H1 (cell line): ENCODE results near the gene RAB10. TPM values are rescaled to one million over a fixed set of nuclear protein-coding genes. Genes with fewer than 3 reads are reported as not detected.

Experiments
- CTCF ChIA-PET: fragments of 300-600 bp; sonication (Branson Sonifier 250); formaldehyde crosslinking; loops from one replicate; lab custom pipeline; 2021; ENCODE audit not compliant: partially characterized antibody; lab: Charles Lee
- POLR2A ChIA-PET: fragments of 300-600 bp; sonication (Branson Sonifier 250); formaldehyde crosslinking; loops from one replicate; lab custom pipeline; 2021; ENCODE audit warnings: inconsistent platforms; ENCODE audit not compliant: partially characterized antibody; lab: Charles Lee
- DNase-seq, 2 experiments: peaks; one replicate each; pipeline versions ENCODE4 v3.0.0 to v3.0.0-alpha.2; 2010 to 2022; ENCODE audit warnings: low spot score in 2 of 2, low read depth in 1 of 2, mixed read lengths in 1 of 2
- FAIRE-seq: peaks from 2 replicates; lab custom pipeline; 2011; peaks lifted over from hg19 to GRCh38; lab: Jason Lieb, UNC
- H2AFZ ChIP-seq: 2 replicates; pipeline ENCODE4 v1.8.1; 2012; ENCODE audit warnings: low read length, inconsistent platforms
- H2AK5ac ChIP-seq: 2 replicates; pipeline ENCODE4 v1.6.1; 2013; ENCODE audit warnings: low read depth, low read length
- H2BK120ac ChIP-seq: replicated peaks from 2 replicates; pipeline ENCODE3; 2013; ENCODE audit warnings: low read depth, low read length, inconsistent platforms
- H2BK12ac ChIP-seq: 2 replicates; pipeline ENCODE4 v1.6.1; 2013; ENCODE audit warnings: low read depth, low read length
- H2BK15ac ChIP-seq: 2 replicates; pipeline ENCODE4 v1.6.1; 2013; ENCODE audit warnings: low read length
- H2BK20ac ChIP-seq: 2 replicates; pipeline ENCODE4 v1.6.1; 2013; ENCODE audit warnings: low read length
- H2BK5ac ChIP-seq: 2 replicates; pipeline ENCODE4 v1.6.1; 2013; ENCODE audit warnings: low read depth, low read length
- H3K14ac ChIP-seq: 2 replicates; pipeline ENCODE4 v1.6.1; 2013; ENCODE audit warnings: inconsistent platforms; ENCODE audit not compliant: insufficient read length
- H3K18ac ChIP-seq: 2 replicates; pipeline ENCODE4 v1.6.1; 2013; ENCODE audit warnings: low read length; ENCODE audit errors: extremely low read depth
- H3K23ac ChIP-seq: 2 replicates; pipeline ENCODE4 v1.6.1; 2013; ENCODE audit warnings: inconsistent platforms; ENCODE audit not compliant: insufficient read length
- H3K23me2 ChIP-seq: 2 replicates; pipeline ENCODE4 v1.6.1; 2013; ENCODE audit warnings: low read depth, low read length
- H3K27ac ChIP-seq: 2 replicates; pipeline ENCODE4 v1.6.1; 2011; ENCODE audit warnings: low read depth, low read length, inconsistent platforms
- H3K27me3 ChIP-seq, 4 experiments: replicated peaks in 1 of 4; 1 replicate in 1 of 4; 2 replicates in 3 of 4; pipeline versions ENCODE4 v1.6.1 to v1.8.1; 2011 to 2013; ENCODE audit warnings: low read length in 3 of 4, mild to moderate bottlenecking in 3 of 4, inconsistent platforms in 2 of 4, mixed read lengths in 2 of 4, moderate library complexity in 1 of 4; ENCODE audit not compliant: control insufficient read depth in 3 of 4, insufficient read depth in 3 of 4; ENCODE audit errors: extremely low read depth in 1 of 4
- H3K36me3 ChIP-seq, 4 experiments: 2 replicates each; pipeline versions ENCODE4 v1.6.1 to v1.8.1; 2011 to 2013; ENCODE audit warnings: mild to moderate bottlenecking in 4 of 4, low read length in 3 of 4, moderate library complexity in 2 of 4, control low read depth in 1 of 4, inconsistent platforms in 1 of 4; ENCODE audit not compliant: insufficient read depth in 4 of 4, control insufficient read depth in 2 of 4
- H3K4ac ChIP-seq: replicated peaks from 2 replicates; pipeline ENCODE3; 2013; ENCODE audit warnings: low read length, low read depth, mixed read lengths, inconsistent platforms; ENCODE audit not compliant: insufficient read length
- H3K4me1 ChIP-seq, 4 experiments: replicated peaks in 1 of 4; 1 replicate in 1 of 4; 2 replicates in 3 of 4; pipeline versions ENCODE4 v1.6.1 to v1.8.1; 2011 to 2013; ENCODE audit warnings: low read length in 3 of 4, inconsistent platforms in 2 of 4, mixed read lengths in 1 of 4; ENCODE audit not compliant: insufficient read depth in 4 of 4, control insufficient read depth in 3 of 4
- H3K4me2 ChIP-seq, 2 experiments: 2 replicates each; pipeline versions ENCODE4 v1.6.1 to v1.8.1; 2011 to 2013; ENCODE audit warnings: low read depth in 2 of 2, low read length in 2 of 2, control low read depth in 1 of 2, inconsistent platforms in 1 of 2, mild to moderate bottlenecking in 1 of 2; ENCODE audit not compliant: insufficient read depth in 1 of 2
- H3K4me3 ChIP-seq, 4 experiments: fragments of 200-600, 300-600 bp in 1 of 4; sonication (generic), shearing (Covaris generic), sonication (Bioruptor Twin) in 1 of 4; 2 replicates each; pipeline versions ENCODE4 v1.5.1 to v1.8.1; 2011 to 2016; ENCODE audit warnings: low read length in 4 of 4, low read depth in 3 of 4, control low read depth in 2 of 4, inconsistent platforms in 2 of 4, mild to moderate bottlenecking in 2 of 4, mixed read lengths in 1 of 4, moderate library complexity in 1 of 4; ENCODE audit not compliant: insufficient read depth in 2 of 4; ENCODE audit errors: extremely low read depth in 1 of 4
- H3K56ac ChIP-seq: replicated peaks from 2 replicates; pipeline ENCODE3; 2013; ENCODE audit warnings: low read depth, mild to moderate bottlenecking, mixed read lengths, low read length, inconsistent platforms; ENCODE audit not compliant: insufficient read length
- H3K79me1 ChIP-seq: 2 replicates; pipeline ENCODE4 v1.6.1; 2013; ENCODE audit warnings: low read depth, low read length, control low read depth
- H3K79me2 ChIP-seq, 2 experiments: 2 replicates each; pipeline versions ENCODE4 v1.6.1 to v1.8.1; 2012 to 2013; ENCODE audit warnings: low read length in 2 of 2, mild to moderate bottlenecking in 2 of 2, inconsistent platforms in 1 of 2; ENCODE audit not compliant: insufficient read depth in 2 of 2, control insufficient read depth in 1 of 2
- H3K9ac ChIP-seq, 4 experiments: replicated peaks in 1 of 4; 1 replicate in 1 of 4; 2 replicates in 3 of 4; pipeline versions ENCODE4 v1.6.1 to v1.8.1; 2011 to 2013; ENCODE audit warnings: low read depth in 3 of 4, low read length in 3 of 4, control low read depth in 2 of 4, mild to moderate bottlenecking in 2 of 4, moderate library complexity in 2 of 4, inconsistent platforms in 1 of 4; ENCODE audit errors: extremely low read depth in 1 of 4
- H3K9me3 ChIP-seq, 2 experiments: 2 replicates each; pipeline versions ENCODE4 v1.6.1 to v1.8.1; 2012 to 2013; ENCODE audit warnings: mild to moderate bottlenecking in 2 of 2, moderate library complexity in 2 of 2, control low read depth in 1 of 2, inconsistent platforms in 1 of 2, low read depth in 1 of 2, low read length in 1 of 2, mixed read lengths in 1 of 2; ENCODE audit not compliant: insufficient read depth in 2 of 2
- H4K20me1 ChIP-seq, 2 experiments: replicated peaks in 1 of 2; 2 replicates each; pipeline versions ENCODE3 to v1.8.1; 2011 to 2013; ENCODE audit warnings: inconsistent platforms in 2 of 2, low read length in 2 of 2, mild to moderate bottlenecking in 1 of 2; ENCODE audit not compliant: insufficient read depth in 2 of 2, control insufficient read depth in 1 of 2
- H4K5ac ChIP-seq: 2 replicates; pipeline ENCODE4 v1.6.1; 2013; ENCODE audit warnings: low read length, low read depth, mixed read lengths, inconsistent platforms; ENCODE audit not compliant: insufficient read length
- H4K8ac ChIP-seq: 2 replicates; pipeline ENCODE4 v1.8.0; 2013; ENCODE audit warnings: mild to moderate bottlenecking, moderate library complexity, low read length, inconsistent platforms; ENCODE audit not compliant: insufficient read depth; ENCODE audit errors: extremely low read depth
- H4K91ac ChIP-seq: replicated peaks from 2 replicates; pipeline ENCODE3; 2013; ENCODE audit warnings: low read length, mixed read lengths, inconsistent platforms; ENCODE audit not compliant: insufficient read length
- HDAC2 ChIP-seq, 2 experiments: fragments of 300-600 bp in 1 of 2; sonication (generic) in 1 of 2; IDR thresholded peaks; 2 replicates each; pipeline ENCODE4 v1.6.1; 2011 to 2012; ENCODE audit warnings: low read depth in 2 of 2, low read length in 2 of 2, mild to moderate bottlenecking in 2 of 2, moderate library complexity in 2 of 2, borderline replicate concordance in 1 of 2, inconsistent platforms in 1 of 2
- JUN ChIP-seq: IDR thresholded peaks from 2 replicates; pipeline ENCODE4 v1.6.1; 2011; ENCODE audit warnings: low read depth, mild to moderate bottlenecking, improper control_type of control experiment, low read length
- NANOG ChIP-seq: IDR thresholded peaks from 2 replicates; pipeline ENCODE4 v1.6.1; 2011; ENCODE audit warnings: low read length, low read depth, mild to moderate bottlenecking, inconsistent platforms; ENCODE audit not compliant: insufficient read depth, poor library complexity, severe bottlenecking
- NRF1 ChIP-seq: IDR thresholded peaks from 2 replicates; pipeline ENCODE4 v1.6.1; 2011; ENCODE audit warnings: mild to moderate bottlenecking, low read depth, low read length, improper control_type of control experiment
- RAD21 ChIP-seq, 2 experiments: IDR thresholded peaks in 1 of 2; conservative IDR thresholded peaks in 1 of 2; 2 replicates each; pipeline ENCODE4 v1.6.1; 2011; ENCODE audit warnings: low read depth in 2 of 2, low read length in 2 of 2, improper control_type of control experiment in 1 of 2, inconsistent platforms in 1 of 2, mild to moderate bottlenecking in 1 of 2, moderate library complexity in 1 of 2
- RNF2 ChIP-seq: fragments of 200-900, 300-1000 bp; sonication (generic); IDR thresholded peaks from 2 replicates; pipeline ENCODE4 v1.7.1; 2016; ENCODE audit warnings: borderline replicate concordance, low read depth, mild to moderate bottlenecking, antibody characterized with exemption, low read length; ENCODE audit not compliant: poor library complexity, severe bottlenecking; ENCODE audit errors: missing control alignments
- WGBS, 2 experiments: shearing (Covaris generic) in 1 of 2; methylation state at CpG; one replicate each; pipeline versions ENCODE4 v1.1.6 to v1.1.7; 2013 to 2015; ENCODE audit warnings: low lambda C conversion rate in 2 of 2, mixed read lengths in 2 of 2, inconsistent platforms in 1 of 2, low coverage in 1 of 2, missing lambda C conversion rate in 1 of 2; ENCODE audit not compliant: insufficient replicate concordance in 2 of 2, insufficient coverage in 1 of 2, insufficient read length in 1 of 2; ENCODE audit errors: extremely low coverage in 1 of 2, missing lambda C conversion rate in 1 of 2; 5-methylcytosine and 5-hydroxymethylcytosine counted together
- polyA plus RNA-seq, 7 experiments: library from polyadenylated mRNA; depleted of rRNA in 3 of 7; stranded (reverse) in 5 of 7; unstranded in 2 of 7; fragments of >200 nt in 5 of 7; fragments of 200-250 nt in 2 of 7; gene quantifications; 1 replicate in 5 of 7; 2 replicates in 1 of 7; 4 replicates in 1 of 7; pipeline versions ENCODE4 v1.2.1 to v1.2.3, GENCODE V29; 2011 to 2013; ENCODE audit warnings: missing spikeins in 2 of 7, mixed read lengths in 2 of 7
- total RNA-seq: library from RNA; stranded (reverse); fragmentation: NEBNext Ultra II Directional; extraction: Animal tissue kit (Norgen Biotek cat#: 25700); gene quantifications from 2 replicates; pipeline ENCODE4 v1.2.1, GENCODE V29; 2021
- TF ChIP-seq, protein P1 (sequence below), 3 experiments: IDR thresholded peaks; 1 replicate in 2 of 3; 2 replicates in 1 of 3; pipeline versions ENCODE4 v1.5.1 to v1.6.1; 2011; ENCODE audit warnings: low read length in 3 of 3, mild to moderate bottlenecking in 3 of 3, inconsistent platforms in 2 of 3, low read depth in 1 of 3, moderate library complexity in 1 of 3; ENCODE audit not compliant: insufficient read depth in 1 of 3; ENCODE audit errors: control extremely low read depth in 1 of 3
- TF ChIP-seq, protein P2 (sequence below): IDR thresholded peaks from 2 replicates; pipeline ENCODE4 v1.6.1; 2012; ENCODE audit warnings: inconsistent platforms

Gene RAB10
- total and polyA plus RNA-seq, 2 of the 8 experiments (the other 6 are each of a cell fraction or from before 2014, with no cell fraction given) = 42.6 to 136 TPM

DNA sequence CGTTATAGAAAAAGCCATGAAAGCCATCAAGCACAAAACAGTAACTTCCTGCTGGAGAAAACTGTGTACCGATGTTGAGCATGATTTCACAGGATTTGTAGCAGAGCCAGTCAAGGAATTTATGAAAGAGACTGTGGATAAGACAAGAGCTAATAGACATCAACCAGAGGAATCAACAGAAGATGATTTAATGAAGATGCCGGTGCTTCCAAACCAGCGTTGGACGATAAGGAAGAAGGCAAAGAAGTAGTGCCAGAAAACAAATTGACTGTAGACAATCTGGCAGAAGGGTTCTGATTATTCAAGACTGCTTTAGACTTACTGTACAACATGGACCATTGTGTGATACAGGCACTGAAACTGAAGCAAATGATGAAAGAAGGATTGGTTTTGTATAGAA lies 89.5 kb downstream of the RAB10 start:
- DNase-seq = no peak
- CTCF ChIA-PET = no interaction called here
- Histone ChIP-seq H2BK5ac (no peak overlapping the region), H2AK5ac (no peak overlapping the region), H3K79me2 (peaks cover 0 to 40% of the 10 kb centered on the region in 2 experiments; a peak in 2 of 4 replicates), H3K4me3 (no peak overlapping the region), H3K14ac (no peak overlapping the region), H3K23ac (no peak overlapping the region), H4K5ac (no peak overlapping the region), H3K9ac (no peak overlapping the region), H3K4me1 (no peaks in the 10 kb centered on the region), H3K56ac (no peak overlapping the region), H2AFZ (no peak overlapping the region), H3K27ac (no peak overlapping the region), H2BK20ac (no peak overlapping the region), H2BK12ac (no peak overlapping the region), H3K27me3 (no peaks in the 10 kb centered on the region), H3K23me2 (no peaks in the 10 kb centered on the region), H4K91ac (no peak overlapping the region), H3K36me3 (peaks cover 0 to 7% (median 0%) of the 10 kb centered on the region in 4 experiments; a peak in 3 of 8 replicates), H4K20me1 (peaks cover 1 to 3% of the 10 kb centered on the region in 2 experiments), H3K79me1 (peaks cover 2% of the 10 kb centered on the region; the same call in 1 of the 2 replicates), H3K4me2 (no peak overlapping the region), H3K4ac (no peak overlapping the region), H2BK15ac (no peak overlapping the region), H3K9me3 (no peaks in the 10 kb centered on the region), H4K8ac (no peak overlapping the region), H2BK120ac (no peak overlapping the region), H3K18ac (no peak overlapping the region)
- POLR2A ChIA-PET = no interaction called here
- WGBS, 2 experiments = 93% methylated on average over 5 of the region's 5 CpGs; no CpG with 5 or more reads in 1 of the 2 experiments
- TF ChIP-seq, protein P1, sequence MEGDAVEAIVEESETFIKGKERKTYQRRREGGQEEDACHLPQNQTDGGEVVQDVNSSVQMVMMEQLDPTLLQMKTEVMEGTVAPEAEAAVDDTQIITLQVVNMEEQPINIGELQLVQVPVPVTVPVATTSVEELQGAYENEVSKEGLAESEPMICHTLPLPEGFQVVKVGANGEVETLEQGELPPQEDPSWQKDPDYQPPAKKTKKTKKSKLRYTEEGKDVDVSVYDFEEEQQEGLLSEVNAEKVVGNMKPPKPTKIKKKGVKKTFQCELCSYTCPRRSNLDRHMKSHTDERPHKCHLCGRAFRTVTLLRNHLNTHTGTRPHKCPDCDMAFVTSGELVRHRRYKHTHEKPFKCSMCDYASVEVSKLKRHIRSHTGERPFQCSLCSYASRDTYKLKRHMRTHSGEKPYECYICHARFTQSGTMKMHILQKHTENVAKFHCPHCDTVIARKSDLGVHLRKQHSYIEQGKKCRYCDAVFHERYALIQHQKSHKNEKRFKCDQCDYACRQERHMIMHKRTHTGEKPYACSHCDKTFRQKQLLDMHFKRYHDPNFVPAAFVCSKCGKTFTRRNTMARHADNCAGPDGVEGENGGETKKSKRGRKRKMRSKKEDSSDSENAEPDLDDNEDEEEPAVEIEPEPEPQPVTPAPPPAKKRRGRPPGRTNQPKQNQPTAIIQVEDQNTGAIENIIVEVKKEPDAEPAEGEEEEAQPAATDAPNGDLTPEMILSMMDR (IDR thresholded peaks at IDR 0.05; ENCODE audit: control extremely low read depth in 1 of 3, insufficient read depth in 1 of 3, low read depth in 1 of 3, low read length in 3 of 3) = no peak
- TF ChIP-seq, protein P2, sequence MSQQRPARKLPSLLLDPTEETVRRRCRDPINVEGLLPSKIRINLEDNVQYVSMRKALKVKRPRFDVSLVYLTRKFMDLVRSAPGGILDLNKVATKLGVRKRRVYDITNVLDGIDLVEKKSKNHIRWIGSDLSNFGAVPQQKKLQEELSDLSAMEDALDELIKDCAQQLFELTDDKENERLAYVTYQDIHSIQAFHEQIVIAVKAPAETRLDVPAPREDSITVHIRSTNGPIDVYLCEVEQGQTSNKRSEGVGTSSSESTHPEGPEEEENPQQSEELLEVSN = no peak
- TF ChIP-seq NRF1 (no peak), RNF2 (no peak), JUN (no peak), HDAC2 (IDR thresholded peaks at IDR 0.05; ENCODE audit: borderline replicate concordance in 1 of 2, low read depth in 2 of 2, low read length in 2 of 2) (no peak), NANOG (no peak), RAD21 (IDR thresholded peaks at IDR 0.05 in 1 of 2, conservative IDR thresholded peaks at IDR 0.05 in 1 of 2; ENCODE audit: low read depth in 2 of 2, low read length in 2 of 2) (no peak)
- no peak for FAIRE-seq
